HEK293T (cell line): ENCODE measurements around the gene XRCC1.

ENCODE experiments used
- ARNT ChIP-seq: fragments of 450-650 bp; IDR thresholded peaks from 2 replicates; pipeline ENCODE4 v1.6.1; 2017; ENCODE audit warnings: mild to moderate bottlenecking
- CTBP1 ChIP-seq: fragments of 450-650 bp; IDR thresholded peaks from 2 replicates; pipeline ENCODE4 v1.6.1; 2016; ENCODE audit warnings: borderline replicate concordance
- FOXM1 ChIP-seq: fragments of 450-650 bp; IDR thresholded peaks from 2 replicates; pipeline ENCODE4 v1.6.1; 2017; ENCODE audit warnings: mild to moderate bottlenecking, borderline replicate concordance
- HDGF ChIP-seq: fragments of 450-650 bp; IDR thresholded peaks from 2 replicates; pipeline ENCODE4 v1.6.1; 2017; ENCODE audit warnings: antibody characterized with exemption, borderline replicate concordance
- LEF1 ChIP-seq: fragments of 450-650 bp; IDR thresholded peaks from 2 replicates; pipeline ENCODE4 v1.6.1; 2017; ENCODE audit warnings: mild to moderate bottlenecking, borderline replicate concordance
- SP1 ChIP-seq: fragments of 450-650 bp; IDR thresholded peaks from 2 replicates; pipeline ENCODE4 v1.6.1; 2017
- SUZ12 ChIP-seq: fragments of 450-650 bp; IDR thresholded peaks from 2 replicates; pipeline ENCODE4 v1.6.1; 2016; ENCODE audit warnings: mild to moderate bottlenecking
- ZNF384 ChIP-seq: fragments of 450-650 bp; IDR thresholded peaks from 2 replicates; pipeline ENCODE4 v1.6.1; 2016
- TF ChIP-seq, protein P1 (sequence below): fragments of 450-650 bp; IDR thresholded peaks from 2 replicates; pipeline ENCODE4 v1.6.1; 2016

DNA sequence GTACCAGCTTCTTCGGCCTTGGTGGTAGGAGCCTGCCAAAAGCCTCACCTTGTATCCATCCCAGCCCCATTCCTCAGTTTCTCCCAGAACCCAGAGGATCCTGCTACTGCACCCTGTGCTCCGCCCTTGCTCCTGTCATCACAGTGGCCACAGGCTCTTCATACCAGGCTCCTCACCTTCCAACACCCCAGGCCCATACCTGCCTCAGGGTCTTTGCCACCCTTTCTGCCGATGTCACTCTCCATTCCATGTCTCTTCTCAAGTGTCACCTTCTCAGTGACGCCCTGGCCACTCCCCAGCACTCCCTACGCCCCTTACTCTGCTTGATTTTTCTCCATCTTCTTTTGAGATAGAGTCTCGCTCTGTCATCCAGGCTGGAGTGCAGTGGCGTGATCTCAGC is 34.5 kb upstream of the XRCC1 start:
- no peak for TF ChIP-seq FOXM1
- no peak for TF ChIP-seq SUZ12
- no peak for TF ChIP-seq HDGF
- no peak for TF ChIP-seq LEF1
- TF ChIP-seq ZNF384, result no peak
- TF ChIP-seq CTBP1, result no peak
- TF ChIP-seq SP1, result no peak
- TF ChIP-seq, protein P1, sequence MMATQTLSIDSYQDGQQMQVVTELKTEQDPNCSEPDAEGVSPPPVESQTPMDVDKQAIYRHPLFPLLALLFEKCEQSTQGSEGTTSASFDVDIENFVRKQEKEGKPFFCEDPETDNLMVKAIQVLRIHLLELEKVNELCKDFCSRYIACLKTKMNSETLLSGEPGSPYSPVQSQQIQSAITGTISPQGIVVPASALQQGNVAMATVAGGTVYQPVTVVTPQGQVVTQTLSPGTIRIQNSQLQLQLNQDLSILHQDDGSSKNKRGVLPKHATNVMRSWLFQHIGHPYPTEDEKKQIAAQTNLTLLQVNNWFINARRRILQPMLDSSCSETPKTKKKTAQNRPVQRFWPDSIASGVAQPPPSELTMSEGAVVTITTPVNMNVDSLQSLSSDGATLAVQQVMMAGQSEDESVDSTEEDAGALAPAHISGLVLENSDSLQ, result no peak
- no peak for TF ChIP-seq ARNT
